NCI-H2171 (cell line): ENCODE results near the gene HOXD11.

ENCODE experiments used
- DNase-seq: peaks from one replicate; lab custom pipeline; 2025; lab: John Stamatoyannopoulos, UW

HOXD11 gene

GRCh38 chr2:176149481-176149938, 42.4 kb downstream of the HOXD11 start:
- no peak for DNase-seq

GRCh38 chr2:176149939-176150583, 43.0 kb downstream of the HOXD11 start:
- DNase-seq = no peak

- DNase-seq = no peak
Observed at GRCh38 chr2:176150584-176151441, 43.7 kb downstream of the HOXD11 start.

- no peak for DNase-seq
Observed at GRCh38 chr2:176151442-176152287, 44.6 kb downstream of the HOXD11 start, which contains the start of gene HOXD4. TSS of gene HOXD4 (plus strand) at chr2:176151550. CDS start at chr2:176151634, 84 bp downstream.

GRCh38 chr2:176152350-176153181, 45.5 kb downstream of the HOXD11 start:
- no peak for DNase-seq

- no peak for DNase-seq
Observed at GRCh38 chr2:176154576-176155252, 47.6 kb downstream of the HOXD11 start.

- no peak for DNase-seq
Observed at GRCh38 chr2:176155356-176156044, 48.4 kb downstream of the HOXD11 start.

- no peak for DNase-seq
Observed at GRCh38 chr2:176156301-176156806, 49.3 kb downstream of the HOXD11 start.

GRCh38 chr2:176156807-176157498, 49.9 kb downstream of the HOXD11 start, which contains the start of gene HOXD3:
TSS of gene HOXD3 (plus strand) at chr2:176157307. CDS start at chr2:176169115, 11,808 bp downstream.
- DNase-seq = no peak

GRCh38 chr2:176157499-176158185, 50.6 kb downstream of the HOXD11 start:
- DNase-seq = peak; percentile 27

- DNase-seq = peak; percentile 49
Observed at GRCh38 chr2:176158186-176158591, 51.1 kb downstream of the HOXD11 start.

- DNase-seq = no peak
Observed at GRCh38 chr2:176158855-176159662, 52.0 kb downstream of the HOXD11 start.
